Measurements from ENCODE around the gene MYOZ2.

DNA sequence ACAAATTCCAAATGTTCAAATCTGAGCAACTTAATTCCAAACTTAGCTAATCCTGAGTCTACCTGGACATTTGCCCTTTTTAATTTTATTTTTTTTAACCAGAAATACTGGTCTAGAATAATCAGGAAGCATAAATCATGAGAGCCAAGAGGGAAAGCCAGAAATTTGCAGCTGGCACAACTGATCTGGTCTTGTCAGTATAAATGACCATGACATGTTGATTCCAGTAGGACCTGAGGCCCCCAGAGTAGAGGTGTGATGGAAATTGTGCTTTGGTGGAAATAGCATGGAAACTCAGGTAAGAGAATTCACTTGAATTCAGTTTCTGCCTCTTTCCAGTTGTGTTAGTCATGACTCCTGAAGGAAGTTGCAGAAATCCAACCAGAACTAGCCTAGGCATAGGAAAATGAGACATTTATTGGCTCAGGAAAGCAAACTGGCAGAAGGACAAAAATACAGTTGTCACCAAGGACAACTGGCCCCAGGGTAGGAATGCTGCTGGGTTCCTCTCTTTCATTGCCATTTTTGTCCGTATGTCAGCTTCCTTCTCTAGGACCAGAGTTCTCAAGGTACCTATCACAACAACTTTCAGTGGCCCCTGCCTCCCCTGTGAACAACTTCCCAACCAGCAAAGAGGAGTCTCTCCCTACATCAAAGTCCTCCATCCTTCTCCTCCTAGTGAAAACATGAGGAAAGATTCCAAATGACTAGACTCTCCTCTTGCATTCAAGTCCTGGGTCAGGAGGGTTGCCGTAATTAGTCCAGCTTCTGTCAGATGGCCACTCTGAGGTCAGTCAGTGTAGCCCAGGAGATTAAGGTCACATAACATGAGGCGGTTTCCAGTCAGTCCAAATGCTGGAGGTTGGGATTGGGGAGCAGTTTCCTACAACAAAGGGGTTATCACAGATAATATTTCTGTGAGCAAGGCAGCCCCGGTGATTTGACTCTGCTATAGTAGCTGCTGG is 29.3 kb upstream of the MYOZ2 start:
- no peak for TF ChIP-seq EZH2phosphoT487 (conservative IDR thresholded peaks at IDR 0.05; ENCODE audit: low read length)
- TF ChIP-seq, protein P1, sequence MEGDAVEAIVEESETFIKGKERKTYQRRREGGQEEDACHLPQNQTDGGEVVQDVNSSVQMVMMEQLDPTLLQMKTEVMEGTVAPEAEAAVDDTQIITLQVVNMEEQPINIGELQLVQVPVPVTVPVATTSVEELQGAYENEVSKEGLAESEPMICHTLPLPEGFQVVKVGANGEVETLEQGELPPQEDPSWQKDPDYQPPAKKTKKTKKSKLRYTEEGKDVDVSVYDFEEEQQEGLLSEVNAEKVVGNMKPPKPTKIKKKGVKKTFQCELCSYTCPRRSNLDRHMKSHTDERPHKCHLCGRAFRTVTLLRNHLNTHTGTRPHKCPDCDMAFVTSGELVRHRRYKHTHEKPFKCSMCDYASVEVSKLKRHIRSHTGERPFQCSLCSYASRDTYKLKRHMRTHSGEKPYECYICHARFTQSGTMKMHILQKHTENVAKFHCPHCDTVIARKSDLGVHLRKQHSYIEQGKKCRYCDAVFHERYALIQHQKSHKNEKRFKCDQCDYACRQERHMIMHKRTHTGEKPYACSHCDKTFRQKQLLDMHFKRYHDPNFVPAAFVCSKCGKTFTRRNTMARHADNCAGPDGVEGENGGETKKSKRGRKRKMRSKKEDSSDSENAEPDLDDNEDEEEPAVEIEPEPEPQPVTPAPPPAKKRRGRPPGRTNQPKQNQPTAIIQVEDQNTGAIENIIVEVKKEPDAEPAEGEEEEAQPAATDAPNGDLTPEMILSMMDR (IDR thresholded peaks at IDR 0.05; ENCODE audit: insufficient read depth, low read length, poor library complexity, severe bottlenecking) = no peak

Measured in SU-DHL-6 (cell line).